GM12878 (cell line): ENCODE measurements around the gene MINPP1. TPM values are rescaled to one million over a fixed set of nuclear protein-coding genes. Genes with fewer than 3 reads are reported as not detected.

Experiments
- ATAC-seq: fragments of 200-7000 bp; cut with Tn5 transposase; 3 replicates; pipeline ENCODE4 v1.9.1; 2020; ENCODE audit warnings: mild to moderate bottlenecking, moderate library complexity
- BruUV-seq: library from RNA; stranded (reverse); fragments of 400-500 nt; replicated peaks from 2 replicates; lab custom pipeline; 2021; lab: Mats Ljungman, UMichigan
- CTCF ChIA-PET: fragments of 300-600 bp; sonication (Branson Sonifier 250); formaldehyde crosslinking; extraction: SDS; loops from one replicate; lab custom pipeline; 2021; ENCODE audit warnings: inconsistent platforms; lab: Yijun Ruan, JAX
- POLR2A ChIA-PET: fragments of 350-600 bp; formaldehyde crosslinking; extraction: SDS; loops from one replicate; lab custom pipeline; 2021; ENCODE audit warnings: inconsistent platforms; lab: Charles Lee
- RAD21 ChIA-PET: fragments of 300-600 bp; sonication (Branson Sonifier 250); formaldehyde crosslinking; loops from one replicate; lab custom pipeline; 2023; ENCODE audit warnings: antibody characterized with exemption; ENCODE audit not compliant: unreplicated experiment; lab: Charles Lee
- SMC1A ChIA-PET: fragments of 300-600 bp; sonication (Branson Sonifier 250); formaldehyde crosslinking; loops from one replicate; lab custom pipeline; 2023; ENCODE audit not compliant: unreplicated experiment, uncharacterized antibody; lab: Charles Lee
- DNase-seq: peaks from one replicate; pipeline ENCODE4 v3.0.0-alpha.2; 2011; ENCODE audit warnings: low read depth, low spot score
- FAIRE-seq: peaks from 3 replicates; lab custom pipeline; 2011; peaks lifted over from hg19 to GRCh38; lab: Jason Lieb, UNC
- H2AFZ ChIP-seq: 2 replicates; pipeline ENCODE4 v1.6.0; 2011; ENCODE audit warnings: low read depth, low read length, control low read depth; ENCODE audit not compliant: control insufficient read depth
- H3K27ac ChIP-seq: 2 replicates; pipeline ENCODE4 v1.5.1; 2011; ENCODE audit warnings: control low read depth; ENCODE audit not compliant: control insufficient read depth, insufficient read depth
- H3K27me3 ChIP-seq, 2 experiments: replicated peaks in 1 of 2; 2 replicates each; pipeline versions ENCODE4 v1.6.0 to v1.6.1; 2011; ENCODE audit warnings: low read length in 1 of 2; ENCODE audit not compliant: control insufficient read depth in 2 of 2, insufficient read depth in 2 of 2
- H3K36me3 ChIP-seq, 2 experiments: 2 replicates each; pipeline ENCODE4 v1.5.1; 2011; ENCODE audit warnings: low read length in 1 of 2; ENCODE audit not compliant: control insufficient read depth in 2 of 2, insufficient read depth in 2 of 2
- H3K4me1 ChIP-seq: 2 replicates; pipeline ENCODE4 v1.6.1; 2011; ENCODE audit warnings: mild to moderate bottlenecking, low read length, moderate library complexity, mixed read lengths; ENCODE audit not compliant: control insufficient read depth, insufficient read depth
- H3K4me2 ChIP-seq: 2 replicates; pipeline ENCODE4 v1.6.0; 2011; ENCODE audit warnings: control low read depth; ENCODE audit not compliant: control insufficient read depth, insufficient read depth
- H3K4me3 ChIP-seq: fragments of 200-600 bp; sonication (generic); 2 replicates; pipeline ENCODE4 v1.5.1; 2016
- H3K79me2 ChIP-seq: 2 replicates; pipeline ENCODE4 v1.6.0; 2011; ENCODE audit warnings: low read length; ENCODE audit not compliant: control insufficient read depth, insufficient read depth
- H3K9ac ChIP-seq: 2 replicates; pipeline ENCODE4 v1.8.0; 2011; ENCODE audit warnings: low read length, control low read depth, mixed read lengths; ENCODE audit not compliant: control insufficient read depth, insufficient read depth
- H3K9me3 ChIP-seq: replicated peaks from 3 replicates; pipeline ENCODE4 v1.5.1; 2011; ENCODE audit warnings: mild to moderate bottlenecking, low read length; ENCODE audit not compliant: control insufficient read depth, insufficient read depth
- H4K20me1 ChIP-seq: 2 replicates; pipeline ENCODE4 v1.6.0; 2011; ENCODE audit not compliant: control insufficient read depth, insufficient read depth
- ASH2L ChIP-seq: fragments of 300-600, 200-600 bp; sonication (generic); IDR thresholded peaks from 2 replicates; pipeline ENCODE4 v1.6.1; 2017; ENCODE audit warnings: low read depth, mild to moderate bottlenecking, borderline replicate concordance
- CHD1 ChIP-seq: IDR thresholded peaks from 2 replicates; pipeline ENCODE4 v1.6.1; 2012; ENCODE audit warnings: low read depth, low read length, improper control_type of control experiment
- EP300 ChIP-seq, 2 experiments: fragments of 150-350 bp in 1 of 2; IDR thresholded peaks; 2 replicates each; pipeline ENCODE4 v1.6.1; 2011 to 2012; ENCODE audit warnings: low read depth in 2 of 2, low read length in 2 of 2, borderline replicate concordance in 1 of 2, improper control_type of control experiment in 1 of 2, inconsistent platforms in 1 of 2; ENCODE audit not compliant: control insufficient read depth in 1 of 2
- FOS ChIP-seq: IDR thresholded peaks from 3 replicates; pipeline ENCODE4 v1.6.1; 2011; ENCODE audit warnings: borderline replicate concordance; ENCODE audit not compliant: insufficient read length; ENCODE audit errors: extremely low read depth
- FOXK2 ChIP-seq: fragments of 450-650 bp; IDR thresholded peaks from 2 replicates; pipeline ENCODE4 v1.6.1; 2017; ENCODE audit warnings: mild to moderate bottlenecking, moderate library complexity
- MXI1 ChIP-seq: fragments of 150-350 bp; IDR thresholded peaks from 2 replicates; pipeline ENCODE4 v1.6.1; 2011; ENCODE audit warnings: low read depth, mild to moderate bottlenecking, inconsistent platforms, low read length, improper control_type of control experiment
- NBN ChIP-seq: fragments of 450-650 bp; IDR thresholded peaks from 2 replicates; pipeline ENCODE4 v1.6.1; 2016
- NFIC ChIP-seq: IDR thresholded peaks from 2 replicates; pipeline ENCODE4 v1.6.1; 2012; ENCODE audit warnings: low read depth, mild to moderate bottlenecking, inconsistent platforms, low read length, moderate library complexity
- NFYA ChIP-seq: IDR thresholded peaks from 2 replicates; pipeline ENCODE4 v1.6.1; 2011; ENCODE audit warnings: low read depth, mild to moderate bottlenecking, low read length, improper control_type of control experiment, borderline replicate concordance
- NRF1 ChIP-seq: conservative IDR thresholded peaks from 2 replicates; pipeline ENCODE4 v1.6.1; 2011; ENCODE audit warnings: mild to moderate bottlenecking, low read depth, low read length, improper control_type of control experiment
- TCF12 ChIP-seq: IDR thresholded peaks from 2 replicates; pipeline ENCODE4 v1.6.1; 2011; ENCODE audit warnings: low read depth, mild to moderate bottlenecking, low read length
- in situ Hi-C: fragments of 300-500 bp; cut with MboI; formaldehyde crosslinking; loops from 9 replicates; pipeline ENCODE4 v1.14.3; 2018; ENCODE audit warnings: mixed read lengths
- intact Hi-C: fragments of 100-400 bp; cut with micrococcal nuclease; formaldehyde crosslinking; loops from one replicate; pipeline ENCODE4 v1.14.2; 2022; ENCODE audit not compliant: unreplicated experiment
- polyA plus RNA-seq, 11 experiments: library from polyadenylated mRNA; depleted of rRNA in 4 of 11; unstranded in 6 of 11; stranded (reverse) in 5 of 11; fragments of >200 nt; fragmentation: Nextera tagmentation in 4 of 11; fragmentation: Illumina TruSeq in 1 of 11; extraction: Ambion mirVana in 4 of 11; extraction: Trizol in 1 of 11; gene quantifications; 1 replicate in 1 of 11; 2 replicates in 10 of 11; pipeline versions ENCODE4 v1.2.1 to v1.2.3, GENCODE V29; 2011 to 2016; ENCODE audit warnings: inconsistent platforms in 2 of 11, missing spikeins in 2 of 11, low read depth in 1 of 11
- total RNA-seq, 4 experiments: library from RNA; depleted of rRNA in 3 of 4; stranded (reverse); fragments of >200 nt in 3 of 4; fragmentation: Illumina TruSeq in 1 of 4; extraction: Trizol in 1 of 4; gene quantifications; 2 replicates each; pipeline versions ENCODE4 v1.2.1 to v1.2.3, GENCODE V29; 2013 to 2021
- TF ChIP-seq, protein P1 (sequence below): fragments of 450-650 bp; IDR thresholded peaks from 2 replicates; pipeline ENCODE4 v1.6.1; 2016; ENCODE audit warnings: mild to moderate bottlenecking
- TF ChIP-seq, protein P2 (sequence below): fragments of 450-650 bp; IDR thresholded peaks from 2 replicates; pipeline ENCODE4 v1.6.1; 2014; ENCODE audit warnings: mild to moderate bottlenecking
- TF ChIP-seq, protein P3 (sequence below): fragments of 450-650 bp; IDR thresholded peaks from 2 replicates; pipeline ENCODE4 v1.6.1; 2017; ENCODE audit warnings: borderline replicate concordance
- TF ChIP-seq, protein P4 (sequence below): IDR thresholded peaks from 2 replicates; pipeline ENCODE4 v1.6.1; 2011; ENCODE audit warnings: low read depth, mild to moderate bottlenecking, low read length, moderate library complexity, borderline replicate concordance; ENCODE audit errors: extremely low read depth
- TF ChIP-seq, protein P5 (sequence below): IDR thresholded peaks from 2 replicates; pipeline ENCODE4 v1.6.1; 2012; ENCODE audit warnings: mild to moderate bottlenecking, low read depth, low read length

MINPP1 gene
- total and polyA plus RNA-seq, 10 of the 15 experiments (the other 5 are each of a cell fraction or from before 2014, with no cell fraction given): 3.9 to 29.2 (median 10.7) TPM

DNA sequence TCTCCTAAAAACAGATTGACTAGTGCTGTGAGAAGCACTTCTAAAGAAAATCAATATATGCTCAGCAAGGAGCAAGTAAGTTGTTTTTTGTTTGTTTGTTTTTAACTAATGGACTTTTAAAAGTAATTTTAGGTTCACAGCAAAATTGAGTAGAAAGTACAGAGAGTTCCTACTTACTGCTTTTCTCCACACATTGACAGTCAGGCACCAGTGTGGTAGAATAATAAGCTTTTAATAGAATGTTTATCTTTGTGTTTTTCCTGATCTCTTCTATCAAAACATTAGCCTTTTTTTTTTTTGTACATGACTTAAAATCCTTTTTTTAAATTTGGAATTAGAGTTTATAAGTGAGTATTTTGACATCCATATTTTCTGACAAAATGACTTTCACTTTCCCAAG lies 28.0 kb downstream of the MINPP1 start:
- SMC1A ChIA-PET: interaction anchor here (0.8 to 1.7 kb wide), 9 partner anchors 9 to 1019 kb away, joined by 3 to 7 read pairs (median 4); no protein-coding TSS in a partner anchor
- FAIRE-seq: no peak
- TF ChIP-seq, protein P1, sequence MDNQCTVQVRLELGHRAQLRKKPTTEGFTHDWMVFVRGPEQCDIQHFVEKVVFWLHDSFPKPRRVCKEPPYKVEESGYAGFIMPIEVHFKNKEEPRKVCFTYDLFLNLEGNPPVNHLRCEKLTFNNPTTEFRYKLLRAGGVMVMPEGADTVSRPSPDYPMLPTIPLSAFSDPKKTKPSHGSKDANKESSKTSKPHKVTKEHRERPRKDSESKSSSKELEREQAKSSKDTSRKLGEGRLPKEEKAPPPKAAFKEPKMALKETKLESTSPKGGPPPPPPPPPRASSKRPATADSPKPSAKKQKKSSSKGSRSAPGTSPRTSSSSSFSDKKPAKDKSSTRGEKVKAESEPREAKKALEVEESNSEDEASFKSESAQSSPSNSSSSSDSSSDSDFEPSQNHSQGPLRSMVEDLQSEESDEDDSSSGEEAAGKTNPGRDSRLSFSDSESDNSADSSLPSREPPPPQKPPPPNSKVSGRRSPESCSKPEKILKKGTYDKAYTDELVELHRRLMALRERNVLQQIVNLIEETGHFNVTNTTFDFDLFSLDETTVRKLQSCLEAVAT: no peak
- TF ChIP-seq, protein P2, sequence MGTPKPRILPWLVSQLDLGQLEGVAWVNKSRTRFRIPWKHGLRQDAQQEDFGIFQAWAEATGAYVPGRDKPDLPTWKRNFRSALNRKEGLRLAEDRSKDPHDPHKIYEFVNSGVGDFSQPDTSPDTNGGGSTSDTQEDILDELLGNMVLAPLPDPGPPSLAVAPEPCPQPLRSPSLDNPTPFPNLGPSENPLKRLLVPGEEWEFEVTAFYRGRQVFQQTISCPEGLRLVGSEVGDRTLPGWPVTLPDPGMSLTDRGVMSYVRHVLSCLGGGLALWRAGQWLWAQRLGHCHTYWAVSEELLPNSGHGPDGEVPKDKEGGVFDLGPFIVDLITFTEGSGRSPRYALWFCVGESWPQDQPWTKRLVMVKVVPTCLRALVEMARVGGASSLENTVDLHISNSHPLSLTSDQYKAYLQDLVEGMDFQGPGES: no peak
- TF ChIP-seq CHD1 (no peak), NBN (no peak), EP300 (IDR thresholded peaks at IDR 0.05; ENCODE audit: borderline replicate concordance in 1 of 2, control insufficient read depth in 1 of 2, low read depth in 2 of 2, low read length in 2 of 2) (no peak), NFYA (no peak), FOS (no peak), NFIC (no peak), NRF1 (no peak), ASH2L (no peak), MXI1 (no peak), FOXK2 (no peak), TCF12 (no peak)
- TF ChIP-seq, protein P3, sequence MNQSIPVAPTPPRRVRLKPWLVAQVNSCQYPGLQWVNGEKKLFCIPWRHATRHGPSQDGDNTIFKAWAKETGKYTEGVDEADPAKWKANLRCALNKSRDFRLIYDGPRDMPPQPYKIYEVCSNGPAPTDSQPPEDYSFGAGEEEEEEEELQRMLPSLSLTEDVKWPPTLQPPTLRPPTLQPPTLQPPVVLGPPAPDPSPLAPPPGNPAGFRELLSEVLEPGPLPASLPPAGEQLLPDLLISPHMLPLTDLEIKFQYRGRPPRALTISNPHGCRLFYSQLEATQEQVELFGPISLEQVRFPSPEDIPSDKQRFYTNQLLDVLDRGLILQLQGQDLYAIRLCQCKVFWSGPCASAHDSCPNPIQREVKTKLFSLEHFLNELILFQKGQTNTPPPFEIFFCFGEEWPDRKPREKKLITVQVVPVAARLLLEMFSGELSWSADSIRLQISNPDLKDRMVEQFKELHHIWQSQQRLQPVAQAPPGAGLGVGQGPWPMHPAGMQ: no peak
- TF ChIP-seq, protein P4, sequence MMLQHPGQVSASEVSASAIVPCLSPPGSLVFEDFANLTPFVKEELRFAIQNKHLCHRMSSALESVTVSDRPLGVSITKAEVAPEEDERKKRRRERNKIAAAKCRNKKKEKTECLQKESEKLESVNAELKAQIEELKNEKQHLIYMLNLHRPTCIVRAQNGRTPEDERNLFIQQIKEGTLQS: no peak
- TF ChIP-seq, protein P5, sequence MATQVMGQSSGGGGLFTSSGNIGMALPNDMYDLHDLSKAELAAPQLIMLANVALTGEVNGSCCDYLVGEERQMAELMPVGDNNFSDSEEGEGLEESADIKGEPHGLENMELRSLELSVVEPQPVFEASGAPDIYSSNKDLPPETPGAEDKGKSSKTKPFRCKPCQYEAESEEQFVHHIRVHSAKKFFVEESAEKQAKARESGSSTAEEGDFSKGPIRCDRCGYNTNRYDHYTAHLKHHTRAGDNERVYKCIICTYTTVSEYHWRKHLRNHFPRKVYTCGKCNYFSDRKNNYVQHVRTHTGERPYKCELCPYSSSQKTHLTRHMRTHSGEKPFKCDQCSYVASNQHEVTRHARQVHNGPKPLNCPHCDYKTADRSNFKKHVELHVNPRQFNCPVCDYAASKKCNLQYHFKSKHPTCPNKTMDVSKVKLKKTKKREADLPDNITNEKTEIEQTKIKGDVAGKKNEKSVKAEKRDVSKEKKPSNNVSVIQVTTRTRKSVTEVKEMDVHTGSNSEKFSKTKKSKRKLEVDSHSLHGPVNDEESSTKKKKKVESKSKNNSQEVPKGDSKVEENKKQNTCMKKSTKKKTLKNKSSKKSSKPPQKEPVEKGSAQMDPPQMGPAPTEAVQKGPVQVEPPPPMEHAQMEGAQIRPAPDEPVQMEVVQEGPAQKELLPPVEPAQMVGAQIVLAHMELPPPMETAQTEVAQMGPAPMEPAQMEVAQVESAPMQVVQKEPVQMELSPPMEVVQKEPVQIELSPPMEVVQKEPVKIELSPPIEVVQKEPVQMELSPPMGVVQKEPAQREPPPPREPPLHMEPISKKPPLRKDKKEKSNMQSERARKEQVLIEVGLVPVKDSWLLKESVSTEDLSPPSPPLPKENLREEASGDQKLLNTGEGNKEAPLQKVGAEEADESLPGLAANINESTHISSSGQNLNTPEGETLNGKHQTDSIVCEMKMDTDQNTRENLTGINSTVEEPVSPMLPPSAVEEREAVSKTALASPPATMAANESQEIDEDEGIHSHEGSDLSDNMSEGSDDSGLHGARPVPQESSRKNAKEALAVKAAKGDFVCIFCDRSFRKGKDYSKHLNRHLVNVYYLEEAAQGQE: no peak
- TF ChIP-seq, all 136 proteins: peak for 0
- no peaks in the 10 kb centered on the region for H4K20me1 ChIP-seq
- H2AFZ ChIP-seq: no peak overlapping the region
- intact Hi-C loops (loop anchor here (1.0 to 2.0 kb wide), 3 partner anchors 124 to 240 kb away; no protein-coding TSS in a partner anchor), in situ Hi-C loops (loop anchor here (25.0 kb wide), 1 partner anchor 205 kb away; no protein-coding TSS in a partner anchor)
- POLR2A ChIA-PET: no interaction called here
- H3K9ac ChIP-seq: no peak overlapping the region
- no peaks in the 10 kb centered on the region for H3K9me3 ChIP-seq
- RAD21 ChIA-PET: interaction anchor here (0.9 to 3.1 kb wide), 3 partner anchors 8 to 240 kb away, joined by 3 to 20 read pairs (median 7); no protein-coding TSS in a partner anchor
- peaks cover 17% of the 10 kb centered on the region for H3K4me1 ChIP-seq
- CTCF ChIA-PET: interaction anchor here (0.7 to 2.9 kb wide), 12 partner anchors 15 to 1400 kb away, joined by 3 to 30 read pairs (median 4); partner anchors contain the start of gene MINPP1
- no TSS peak for BruUV-seq
- DNase-seq: no peak
- no peak overlapping the region for H3K27ac ChIP-seq
- no peak for ATAC-seq
- no peak overlapping the region for H3K4me2 ChIP-seq
- H3K36me3 ChIP-seq: no peaks in the 10 kb centered on the region
- no peak overlapping the region for H3K4me3 ChIP-seq
- H3K27me3 ChIP-seq: no peaks in the 10 kb centered on the region
- no peaks in the 10 kb centered on the region; the same call in 1 of the 2 replicates for H3K79me2 ChIP-seq
